HepG2 (cell line): ENCODE results near the gene SP5. TPM values are rescaled to one million over a fixed set of nuclear protein-coding genes. Genes with fewer than 3 reads are reported as not detected.

Source experiments
- CBX2 ChIP-seq, 2 experiments: fragments of 200-600 bp in 1 of 2; sonication (generic); formaldehyde crosslinking in 1 of 2; IDR thresholded peaks; 2 replicates each; pipeline versions ENCODE4 v1.7.0 to v1.8.1; 2018 to 2022; ENCODE audit warnings: low read depth in 2 of 2, low read length in 1 of 2, mild to moderate bottlenecking in 1 of 2, missing genetic modification reagents in 1 of 2
- HNRNPH1 ChIP-seq: fragments of 200-400 bp; formaldehyde crosslinking; optimal IDR thresholded peaks from 2 replicates; pipeline ENCODE3; 2017; ENCODE audit warnings: mild to moderate bottlenecking, low read depth, low read length
- HOMEZ ChIP-seq: IDR thresholded peaks from 2 replicates; pipeline ENCODE4 v1.6.1; 2016; ENCODE audit warnings: low read depth
- MAFK ChIP-seq, 2 experiments: IDR thresholded peaks in 1 of 2; conservative IDR thresholded peaks in 1 of 2; 2 replicates each; pipeline ENCODE4 v1.6.1; 2011; ENCODE audit warnings: improper control_type of control experiment in 2 of 2, low read length in 2 of 2
- MED8 ChIP-seq: sonication (generic); formaldehyde crosslinking; IDR thresholded peaks from 2 replicates; pipeline ENCODE4 v1.8.1; 2023; ENCODE audit warnings: mild to moderate bottlenecking, missing genetic modification reagents; ENCODE audit not compliant: insufficient replicate concordance
- MXI1 ChIP-seq: IDR thresholded peaks from 3 replicates; pipeline ENCODE4 v1.6.1; 2012; ENCODE audit warnings: low read depth, low read length, inconsistent platforms, borderline replicate concordance
- NFIC ChIP-seq: IDR thresholded peaks from 2 replicates; pipeline ENCODE4 v1.6.1; 2012; ENCODE audit warnings: mild to moderate bottlenecking, low read length, inconsistent platforms
- PCBP2 ChIP-seq: fragments of 200-400 bp; formaldehyde crosslinking; optimal IDR thresholded peaks from 2 replicates; pipeline ENCODE3; 2018; ENCODE audit warnings: low read length, low read depth; ENCODE audit not compliant: poor library complexity, severe bottlenecking
- RBM39 ChIP-seq: fragments of 200-400 bp; formaldehyde crosslinking; IDR thresholded peaks from one replicate; pipeline ENCODE4 v1.6.1; 2018; ENCODE audit warnings: antibody characterized with exemption, mild to moderate bottlenecking, low read depth, low read length; ENCODE audit not compliant: poor library complexity, severe bottlenecking
- SIX1 ChIP-seq: sonication (generic); formaldehyde crosslinking; IDR thresholded peaks from 2 replicates; pipeline ENCODE4 v1.4.0; 2020; ENCODE audit warnings: missing genetic modification reagents, borderline replicate concordance
- STAT6 ChIP-seq: sonication (generic); formaldehyde crosslinking; IDR thresholded peaks from 2 replicates; pipeline ENCODE4 v1.4.0; 2020; ENCODE audit warnings: missing genetic modification reagents, mild to moderate bottlenecking, borderline replicate concordance
- TRAFD1 ChIP-seq: sonication (generic); formaldehyde crosslinking; IDR thresholded peaks from 2 replicates; pipeline ENCODE4 v1.5.1; 2020; ENCODE audit warnings: missing genetic modification reagents, mild to moderate bottlenecking, borderline replicate concordance
- YEATS2 ChIP-seq: sonication (generic); formaldehyde crosslinking; IDR thresholded peaks from 2 replicates; pipeline ENCODE4 v1.4.0; 2020; ENCODE audit warnings: missing genetic modification reagents, borderline replicate concordance
- ZBTB8A ChIP-seq: sonication (generic); formaldehyde crosslinking; IDR thresholded peaks from 2 replicates; pipeline ENCODE4 v1.4.0; 2020; ENCODE audit warnings: mild to moderate bottlenecking, low read depth, missing genetic modification reagents, borderline replicate concordance
- ZNF124 ChIP-seq: sonication (generic); formaldehyde crosslinking; IDR thresholded peaks from 2 replicates; pipeline ENCODE4 v1.4.0; 2020; ENCODE audit warnings: missing genetic modification reagents
- ZNF263 ChIP-seq: sonication (generic); formaldehyde crosslinking; IDR thresholded peaks from 2 replicates; pipeline ENCODE4 v1.4.0; 2020; ENCODE audit warnings: missing genetic modification reagents
- ZNF674 ChIP-seq: sonication (generic); formaldehyde crosslinking; IDR thresholded peaks from 2 replicates; pipeline ENCODE4 v1.5.0; 2020; ENCODE audit warnings: low read depth, mild to moderate bottlenecking, missing genetic modification reagents
- ZNF83 ChIP-seq: sonication (generic); formaldehyde crosslinking; IDR thresholded peaks from 2 replicates; pipeline ENCODE4 v1.4.0; 2020; ENCODE audit warnings: missing genetic modification reagents, mild to moderate bottlenecking, borderline replicate concordance
- ZNF841 ChIP-seq: sonication (generic); formaldehyde crosslinking; IDR thresholded peaks from 2 replicates; pipeline ENCODE4 v1.8.1; 2023; ENCODE audit warnings: missing genetic modification reagents, borderline replicate concordance
- polyA plus RNA-seq, 8 experiments: library from polyadenylated mRNA; depleted of rRNA in 3 of 8; stranded (reverse) in 7 of 8; unstranded in 1 of 8; fragments of >200 nt; fragmentation: Illumina TruSeq in 4 of 8; extraction: Trizol in 4 of 8; gene quantifications; 2 replicates each; pipeline versions ENCODE4 v1.2.1 to v1.2.3, GENCODE V29; 2011 to 2016; ENCODE audit warnings: low read depth in 4 of 8, missing spikeins in 1 of 8, mixed read lengths in 1 of 8; ENCODE audit not compliant: insufficient read depth in 1 of 8
- total RNA-seq, 5 experiments: library from RNA; depleted of rRNA; stranded (reverse); fragments of >200 nt; fragmentation: Illumina TruSeq; extraction: Trizol; gene quantifications; 2 replicates each; pipeline ENCODE4 v1.2.3, GENCODE V29; 2016; ENCODE audit warnings: low read depth in 1 of 5

The SP5 gene
- total and polyA plus RNA-seq, 2 of the 13 experiments (the other 11 are each of a cell fraction or from before 2014, with no cell fraction given) = 50.8 to 119 TPM

GRCh38 chr2:170744248-170745002, 29.3 kb downstream of the SP5 start (continued):
- TF ChIP-seq HNRNPH1 (no peak), ZNF124 (CRISPR knock-in tag) (peak; percentile 96), PCBP2 (no peak), ZNF83 (CRISPR knock-in tag) (no peak), ZNF674 (CRISPR knock-in tag) (no peak), SIX1 (peak; percentile 47; the same call in 1 of the 2 replicates), YEATS2 (CRISPR knock-in tag) (peak; percentile 83; the same call in 1 of the 2 replicates), TRAFD1 (CRISPR knock-in tag) (no peak), HOMEZ (CRISPR knock-in tag) (peak; percentile 88), STAT6 (CRISPR knock-in tag) (0 out of 2 replicates have a peak, but pooled peaks have one; percentile 45), ZBTB8A (CRISPR knock-in tag) (no peak), CBX2 (IDR thresholded peaks at IDR 0.05; ENCODE audit: low read depth, low read length) (no peak), CBX2 (CRISPR knock-in tag; IDR thresholded peaks at IDR 0.05; ENCODE audit: low read depth) (no peak), NFIC (peak; percentile 61; the same call in 1 of the 2 replicates), MAFK (conservative IDR thresholded peaks at IDR 0.05 in 1 of 2, IDR thresholded peaks at IDR 0.05 in 1 of 2; ENCODE audit: low read length in 2 of 2) (0 out of 4 replicates have a peak, but pooled peaks have one; percentile 2 to 13), RBM39 (no peak), ZNF841 (CRISPR knock-in tag) (no peak), ZNF263 (CRISPR knock-in tag) (0 out of 2 replicates have a peak, but pooled peaks have one; percentile 36), MED8 (CRISPR knock-in tag) (no peak), MXI1 (no peak)
